HepG2 (cell line): Measurements from ENCODE around the gene WDR54. TPM values are rescaled to one million over a fixed set of nuclear protein-coding genes. Genes with fewer than 3 reads are reported as not detected.
A peak's percentile ranks its signal among the peaks of the same experiment; 100 is the strongest.

Source experiments
- ATAC-seq: fragments of 200-7000 bp; cut with Tn5 transposase; 3 replicates; pipeline ENCODE4 v1.9.1; 2020; ENCODE audit warnings: mild to moderate bottlenecking, moderate library complexity
- BruUV-seq: library from RNA; stranded (reverse); fragments of 400-500 nt; replicated peaks from 2 replicates; lab custom pipeline; 2021; lab: Mats Ljungman, UMichigan
- CTCF ChIA-PET: fragments of 300-600 bp; formaldehyde crosslinking; extraction: SDS; loops from one replicate; lab custom pipeline; 2021; ENCODE audit warnings: low total read pairs, inconsistent platforms, low intra/inter-chr PET ratio; lab: Yijun Ruan, JAX
- POLR2A ChIA-PET: fragments of 350-600 bp; sonication (Branson Sonifier 250); formaldehyde crosslinking; loops from one replicate; lab custom pipeline; 2020; ENCODE audit warnings: antibody characterized with exemption, inconsistent platforms; lab: Yijun Ruan, JAX
- DNase-seq: peaks from one replicate; pipeline ENCODE4 v3.0.0-alpha.2; 2015; ENCODE audit warnings: low spot score
- FAIRE-seq: peaks from 3 replicates; lab custom pipeline; 2011; peaks lifted over from hg19 to GRCh38; lab: Jason Lieb, UNC
- H2AFZ ChIP-seq: one replicate; pipeline ENCODE4 v1.6.1; 2011; ENCODE audit warnings: low read length, inconsistent platforms
- H3K27ac ChIP-seq: fragments of 300-600 bp; 3 replicates; pipeline ENCODE4 v1.8.0; 2011; ENCODE audit warnings: mixed run types, mild to moderate bottlenecking, mixed read lengths, low read length, inconsistent platforms; ENCODE audit not compliant: insufficient read depth; ENCODE audit errors: extremely low read length
- H3K27me3 ChIP-seq, 2 experiments: fragments of 200-600 bp in 1 of 2; 2 replicates in 1 of 2; 3 replicates in 1 of 2; pipeline versions ENCODE4 v1.6.0 to v1.8.0; 2011; ENCODE audit warnings: low read length in 2 of 2, mild to moderate bottlenecking in 2 of 2, moderate library complexity in 2 of 2, inconsistent platforms in 1 of 2; ENCODE audit not compliant: insufficient read depth in 2 of 2, control insufficient read depth in 1 of 2
- H3K36me3 ChIP-seq, 2 experiments: fragments of 200-600 bp in 1 of 2; replicated peaks in 1 of 2; 2 replicates in 1 of 2; 3 replicates in 1 of 2; pipeline versions ENCODE4 v1.5.1 to v1.8.0; 2011; ENCODE audit warnings: low read length in 2 of 2, inconsistent platforms in 1 of 2; ENCODE audit not compliant: insufficient read depth in 2 of 2, control insufficient read depth in 1 of 2
- H3K4me1 ChIP-seq: 2 replicates; pipeline ENCODE4 v1.5.1; 2012; ENCODE audit warnings: low read length, inconsistent platforms; ENCODE audit not compliant: insufficient read depth
- H3K4me2 ChIP-seq: 2 replicates; pipeline ENCODE4 v1.6.0; 2011; ENCODE audit warnings: low read depth, low read length, inconsistent platforms
- H3K4me3 ChIP-seq, 3 experiments: fragments of 200-600 bp in 1 of 3; sonication (generic), shearing (Covaris generic) in 1 of 3; replicated peaks in 1 of 3; 2 replicates each; pipeline ENCODE4 v1.5.1; 2011 to 2016; ENCODE audit warnings: low read length in 3 of 3, inconsistent platforms in 2 of 3, low read depth in 2 of 3, mild to moderate bottlenecking in 2 of 3, control low read depth in 1 of 3, mixed read lengths in 1 of 3; ENCODE audit not compliant: insufficient read depth in 1 of 3
- H3K79me2 ChIP-seq: one replicate; pipeline ENCODE4 v1.6.1; 2011; ENCODE audit warnings: low read length, inconsistent platforms; ENCODE audit not compliant: insufficient read depth
- H3K9ac ChIP-seq: 2 replicates; pipeline ENCODE4 v1.6.0; 2011; ENCODE audit warnings: mild to moderate bottlenecking, low read depth, low read length, inconsistent platforms; ENCODE audit not compliant: insufficient read depth
- H3K9me3 ChIP-seq: 2 replicates; pipeline ENCODE4 v1.5.1; 2012; ENCODE audit warnings: mild to moderate bottlenecking, low read length
- H4K20me1 ChIP-seq: 2 replicates; pipeline ENCODE4 v1.6.0; 2011; ENCODE audit warnings: inconsistent platforms, mild to moderate bottlenecking, low read length, moderate library complexity; ENCODE audit not compliant: insufficient read depth
- ATF1 ChIP-seq: IDR thresholded peaks from 2 replicates; pipeline ENCODE4 v1.6.1; 2016; ENCODE audit warnings: mild to moderate bottlenecking, control low read depth
- PHF21A ChIP-seq: sonication (generic); formaldehyde crosslinking; IDR thresholded peaks from 2 replicates; pipeline ENCODE4 v1.5.0; 2020; ENCODE audit warnings: mild to moderate bottlenecking, missing genetic modification reagents
- RBM39 ChIP-seq: fragments of 200-400 bp; formaldehyde crosslinking; IDR thresholded peaks from one replicate; pipeline ENCODE4 v1.6.1; 2018; ENCODE audit warnings: antibody characterized with exemption, mild to moderate bottlenecking, low read depth, low read length; ENCODE audit not compliant: poor library complexity, severe bottlenecking
- SYNCRIP ChIP-seq: fragments of 200-400 bp; formaldehyde crosslinking; IDR thresholded peaks from 2 replicates; pipeline ENCODE4 v1.6.1; 2018; ENCODE audit warnings: mild to moderate bottlenecking, low read depth, low read length; ENCODE audit not compliant: insufficient read depth
- U2AF1 ChIP-seq: fragments of 200-400 bp; formaldehyde crosslinking; optimal IDR thresholded peaks from 2 replicates; pipeline ENCODE3; 2017; ENCODE audit warnings: mild to moderate bottlenecking, low read depth, low read length
- ZBTB20 ChIP-seq: sonication (generic); formaldehyde crosslinking; IDR thresholded peaks from 2 replicates; pipeline ENCODE4 v1.8.1; 2023; ENCODE audit warnings: missing genetic modification reagents, low read depth, mild to moderate bottlenecking, borderline replicate concordance
- ZMYM4 ChIP-seq: sonication (generic); formaldehyde crosslinking; IDR thresholded peaks from 2 replicates; pipeline ENCODE4 v1.8.1; 2023; ENCODE audit warnings: mild to moderate bottlenecking, missing genetic modification reagents
- ZNF644 ChIP-seq: IDR thresholded peaks from 2 replicates; pipeline ENCODE4 v1.6.1; 2016; ENCODE audit warnings: low read depth
- ZNF891 ChIP-seq: sonication (generic); formaldehyde crosslinking; IDR thresholded peaks from 2 replicates; pipeline ENCODE4 v1.5.0; 2020; ENCODE audit warnings: mild to moderate bottlenecking, missing genetic modification reagents
- WGBS: methylation state at CpG from one replicate; pipeline ENCODE4 v1.1.6; 2017; ENCODE audit warnings: low lambda C conversion rate; 5-methylcytosine and 5-hydroxymethylcytosine counted together
- in situ Hi-C: cut with HindIII; loops from 2 replicates; pipeline ENCODE4 v1.10.0; 2017; ENCODE audit warnings: low pct_unique_long_range_greater_than_20kb; ENCODE audit not compliant: extremely low pct_ligation_motif_present
- intact Hi-C: fragments of 100-400 bp; cut with micrococcal nuclease; formaldehyde crosslinking; loops from one replicate; pipeline ENCODE4 v1.10.0; 2022; ENCODE audit not compliant: unreplicated experiment
- polyA plus RNA-seq, 8 experiments: library from polyadenylated mRNA; depleted of rRNA in 3 of 8; stranded (reverse) in 7 of 8; unstranded in 1 of 8; fragments of >200 nt; fragmentation: Illumina TruSeq in 4 of 8; extraction: Trizol in 4 of 8; gene quantifications; 2 replicates each; pipeline versions ENCODE4 v1.2.1 to v1.2.3, GENCODE V29; 2011 to 2016; ENCODE audit warnings: low read depth in 4 of 8, missing spikeins in 1 of 8, mixed read lengths in 1 of 8; ENCODE audit not compliant: insufficient read depth in 1 of 8
- total RNA-seq, 5 experiments: library from RNA; depleted of rRNA; stranded (reverse); fragments of >200 nt; fragmentation: Illumina TruSeq; extraction: Trizol; gene quantifications; 2 replicates each; pipeline ENCODE4 v1.2.3, GENCODE V29; 2016; ENCODE audit warnings: low read depth in 1 of 5
- TF ChIP-seq, protein P1 (sequence below): sonication (generic); formaldehyde crosslinking; IDR thresholded peaks from 2 replicates; pipeline ENCODE4 v1.5.0; 2020; ENCODE audit warnings: mild to moderate bottlenecking, missing genetic modification reagents
- TF ChIP-seq, protein P2 (sequence below), 2 experiments: sonication (generic) in 1 of 2; formaldehyde crosslinking in 1 of 2; IDR thresholded peaks; 2 replicates each; pipeline versions ENCODE4 v1.4.0 to v1.6.1; 2016 to 2020; ENCODE audit warnings: borderline replicate concordance in 1 of 2, low read depth in 1 of 2, mild to moderate bottlenecking in 1 of 2, missing genetic modification reagents in 1 of 2
- TF ChIP-seq, protein P3 (sequence below), 2 experiments: fragments of 450-650 bp in 1 of 2; sonication (generic) in 1 of 2; formaldehyde crosslinking; IDR thresholded peaks; 2 replicates each; pipeline versions ENCODE4 v1.5.0 to v1.8.0; 2020 to 2022; ENCODE audit warnings: mild to moderate bottlenecking in 1 of 2, missing genetic modification reagents in 1 of 2
- TF ChIP-seq, protein P4 (sequence below): sonication (generic); formaldehyde crosslinking; IDR thresholded peaks from 2 replicates; pipeline ENCODE4 v1.5.0; 2020; ENCODE audit warnings: mild to moderate bottlenecking, missing genetic modification reagents

The WDR54 gene
- total and polyA plus RNA-seq, 2 of the 13 experiments (the other 11 are each of a cell fraction or from before 2014, with no cell fraction given), result 2.0 to 17.3 TPM

DNA sequence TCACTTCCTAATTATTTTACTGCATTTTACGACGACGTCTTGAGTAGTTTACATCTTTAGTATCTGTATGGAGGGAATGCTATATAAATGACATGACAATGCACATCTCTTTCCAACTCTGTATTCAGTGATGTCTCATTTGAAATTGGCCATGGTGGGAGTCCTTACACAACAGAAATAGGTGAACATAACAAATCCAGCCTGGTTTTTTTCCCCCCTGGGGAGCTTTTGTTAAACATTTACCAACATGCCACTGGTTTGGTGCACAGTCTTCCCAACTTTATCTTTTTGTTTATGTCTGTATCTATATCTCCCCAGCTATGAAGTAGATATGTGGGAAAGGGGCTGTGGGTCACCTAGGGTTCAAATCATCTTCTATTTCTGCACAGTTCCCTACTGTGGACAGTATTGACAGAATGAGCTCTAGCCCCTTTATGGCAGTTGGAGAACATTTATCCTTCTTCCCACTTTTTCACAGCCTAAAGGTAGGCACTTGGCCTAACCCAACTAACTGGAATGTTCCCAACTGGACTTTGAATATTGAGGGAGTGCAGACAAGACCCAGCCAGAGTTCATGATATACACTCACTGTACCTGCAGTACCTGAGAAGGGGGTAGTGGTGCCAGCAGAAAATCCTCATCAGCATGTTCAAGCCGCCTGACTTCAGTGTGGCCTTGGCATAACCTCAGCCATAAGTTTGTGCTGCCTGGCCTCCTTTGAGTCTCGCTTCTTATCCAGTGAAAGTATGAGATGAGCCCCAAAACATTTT, 25.9 kb downstream of the WDR54 start (continued):
- TF ChIP-seq, protein P1, sequence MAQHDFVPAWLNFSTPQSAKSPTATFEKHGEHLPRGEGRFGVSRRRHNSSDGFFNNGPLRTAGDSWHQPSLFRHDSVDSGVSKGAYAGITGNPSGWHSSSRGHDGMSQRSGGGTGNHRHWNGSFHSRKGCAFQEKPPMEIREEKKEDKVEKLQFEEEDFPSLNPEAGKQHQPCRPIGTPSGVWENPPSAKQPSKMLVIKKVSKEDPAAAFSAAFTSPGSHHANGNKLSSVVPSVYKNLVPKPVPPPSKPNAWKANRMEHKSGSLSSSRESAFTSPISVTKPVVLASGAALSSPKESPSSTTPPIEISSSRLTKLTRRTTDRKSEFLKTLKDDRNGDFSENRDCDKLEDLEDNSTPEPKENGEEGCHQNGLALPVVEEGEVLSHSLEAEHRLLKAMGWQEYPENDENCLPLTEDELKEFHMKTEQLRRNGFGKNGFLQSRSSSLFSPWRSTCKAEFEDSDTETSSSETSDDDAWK (CRISPR knock-in tag), result no peak
- peak; percentile 53; the same call in 1 of the 2 replicates for TF ChIP-seq ATF1 (CRISPR knock-in tag)
- TF ChIP-seq ZBTB20, result no peak
- TF ChIP-seq ZNF891 (CRISPR knock-in tag), result no peak
- no peak for TF ChIP-seq SYNCRIP
- TF ChIP-seq PHF21A (CRISPR knock-in tag), result peak; percentile 77
- peak; percentile 50; the same call in 1 of the 2 replicates for TF ChIP-seq ZMYM4 (CRISPR knock-in tag)
- peak; percentile 84 for TF ChIP-seq ZNF644 (CRISPR knock-in tag)
- TF ChIP-seq RBM39, result no peak
- no peak for TF ChIP-seq U2AF1

DNA sequence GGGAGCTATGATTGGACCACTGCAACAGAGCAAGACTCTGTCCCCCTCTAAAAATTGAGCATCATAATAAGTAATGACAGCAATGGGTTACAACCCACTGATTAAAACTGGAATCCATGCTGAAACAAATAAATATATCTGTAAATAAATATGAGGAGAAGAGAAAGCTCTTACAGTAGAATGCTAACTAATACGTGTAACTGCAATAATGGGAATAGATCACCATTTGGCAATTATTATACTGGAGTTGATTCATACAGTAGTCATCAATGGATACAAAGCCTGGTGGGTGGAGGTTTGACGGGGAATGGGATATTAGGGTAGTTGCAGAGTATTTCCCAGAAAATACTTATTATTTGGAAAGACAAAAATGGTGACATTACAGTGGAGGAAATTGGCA, 27.2 kb downstream of the WDR54 start:
- Histone ChIP-seq H3K9me3 (no peaks in the 10 kb centered on the region), H3K4me1 (peaks cover 66% of the 10 kb centered on the region), H3K4me3 (no peak overlapping the region), H3K4me2 (peak overlapping the region; percentile 75; the same call in 1 of the 2 replicates), H3K79me2 (no peaks in the 10 kb centered on the region), H4K20me1 (no peaks in the 10 kb centered on the region), H3K27ac (no peak overlapping the region), H3K9ac (no peak overlapping the region), H3K36me3 (no peaks in the 10 kb centered on the region), H3K27me3 (no peaks in the 10 kb centered on the region), H2AFZ (no peak overlapping the region)
- DNase-seq (no peak), FAIRE-seq (no peak), ATAC-seq (no peak)
- ChIA-PET CTCF (no interaction called here), POLR2A (interaction anchor here (1.3 to 11.6 kb wide), 4 partner anchors 7 to 32 kb away, joined by 3 to 342 read pairs (median 13); partner anchors contain the start of genes INO80B and WBP1)
- in situ Hi-C loops (no loop called here), intact Hi-C loops (no loop called here)
- 58% methylated on average over 2 of the region's 2 CpGs for WGBS
- no TSS peak for BruUV-seq
- TF ChIP-seq, protein P2, sequence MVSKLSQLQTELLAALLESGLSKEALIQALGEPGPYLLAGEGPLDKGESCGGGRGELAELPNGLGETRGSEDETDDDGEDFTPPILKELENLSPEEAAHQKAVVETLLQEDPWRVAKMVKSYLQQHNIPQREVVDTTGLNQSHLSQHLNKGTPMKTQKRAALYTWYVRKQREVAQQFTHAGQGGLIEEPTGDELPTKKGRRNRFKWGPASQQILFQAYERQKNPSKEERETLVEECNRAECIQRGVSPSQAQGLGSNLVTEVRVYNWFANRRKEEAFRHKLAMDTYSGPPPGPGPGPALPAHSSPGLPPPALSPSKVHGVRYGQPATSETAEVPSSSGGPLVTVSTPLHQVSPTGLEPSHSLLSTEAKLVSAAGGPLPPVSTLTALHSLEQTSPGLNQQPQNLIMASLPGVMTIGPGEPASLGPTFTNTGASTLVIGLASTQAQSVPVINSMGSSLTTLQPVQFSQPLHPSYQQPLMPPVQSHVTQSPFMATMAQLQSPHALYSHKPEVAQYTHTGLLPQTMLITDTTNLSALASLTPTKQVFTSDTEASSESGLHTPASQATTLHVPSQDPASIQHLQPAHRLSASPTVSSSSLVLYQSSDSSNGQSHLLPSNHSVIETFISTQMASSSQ (IDR thresholded peaks at IDR 0.05; ENCODE audit: low read depth), result 0 out of 2 replicates have a peak, but pooled peaks have one; percentile 19
- TF ChIP-seq, protein P2 (CRISPR knock-in tag; IDR thresholded peaks at IDR 0.05; ENCODE audit: borderline replicate concordance), result no peak
- TF ChIP-seq, protein P3, sequence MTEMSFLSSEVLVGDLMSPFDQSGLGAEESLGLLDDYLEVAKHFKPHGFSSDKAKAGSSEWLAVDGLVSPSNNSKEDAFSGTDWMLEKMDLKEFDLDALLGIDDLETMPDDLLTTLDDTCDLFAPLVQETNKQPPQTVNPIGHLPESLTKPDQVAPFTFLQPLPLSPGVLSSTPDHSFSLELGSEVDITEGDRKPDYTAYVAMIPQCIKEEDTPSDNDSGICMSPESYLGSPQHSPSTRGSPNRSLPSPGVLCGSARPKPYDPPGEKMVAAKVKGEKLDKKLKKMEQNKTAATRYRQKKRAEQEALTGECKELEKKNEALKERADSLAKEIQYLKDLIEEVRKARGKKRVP (CRISPR knock-in tag; IDR thresholded peaks at IDR 0.05), result no peak
- TF ChIP-seq, protein P4, sequence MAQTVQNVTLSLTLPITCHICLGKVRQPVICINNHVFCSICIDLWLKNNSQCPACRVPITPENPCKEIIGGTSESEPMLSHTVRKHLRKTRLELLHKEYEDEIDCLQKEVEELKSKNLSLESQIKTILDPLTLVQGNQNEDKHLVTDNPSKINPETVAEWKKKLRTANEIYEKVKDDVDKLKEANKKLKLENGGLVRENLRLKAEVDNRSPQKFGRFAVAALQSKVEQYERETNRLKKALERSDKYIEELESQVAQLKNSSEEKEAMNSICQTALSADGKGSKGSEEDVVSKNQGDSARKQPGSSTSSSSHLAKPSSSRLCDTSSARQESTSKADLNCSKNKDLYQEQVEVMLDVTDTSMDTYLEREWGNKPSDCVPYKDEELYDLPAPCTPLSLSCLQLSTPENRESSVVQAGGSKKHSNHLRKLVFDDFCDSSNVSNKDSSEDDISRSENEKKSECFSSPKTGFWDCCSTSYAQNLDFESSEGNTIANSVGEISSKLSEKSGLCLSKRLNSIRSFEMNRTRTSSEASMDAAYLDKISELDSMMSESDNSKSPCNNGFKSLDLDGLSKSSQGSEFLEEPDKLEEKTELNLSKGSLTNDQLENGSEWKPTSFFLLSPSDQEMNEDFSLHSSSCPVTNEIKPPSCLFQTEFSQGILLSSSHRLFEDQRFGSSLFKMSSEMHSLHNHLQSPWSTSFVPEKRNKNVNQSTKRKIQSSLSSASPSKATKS (CRISPR knock-in tag), result 0 out of 2 replicates have a peak, but pooled peaks have one; percentile 59
